ENCODE results near the gene KIAA1671. TPM values are rescaled to one million over a fixed set of nuclear protein-coding genes. Genes with fewer than 3 reads are reported as not detected.
"Not testable (repeated sequence)": the region's sequence is repeated elsewhere in the genome, so short reads cannot be mapped to it uniquely, and the experiment has no call there.

The KIAA1671 gene
- total and polyA plus RNA-seq, 2 of the 4 experiments (the other 2 are of a cell fraction) = 0.02 TPM; not detected in 1

- 100% methylated on average over 1 of the region's 13 CpGs; no CpG with 5 or more reads in 1 of the 2 experiments for WGBS, 2 experiments (ENCODE audit: extremely low coverage in 2 of 2, insufficient read length in 1 of 2)
- Histone ChIP-seq H2AK5ac (ENCODE audit: low read depth, low read length) (no peak overlapping the region), H3K4me3 (ENCODE audit: insufficient read depth, low read depth, low read length) (no peak overlapping the region), H4K8ac (ENCODE audit: low read depth in 2 of 2, low read length in 2 of 2) (no peak overlapping the region), H3K4me2 (ENCODE audit: low read depth, low read length) (no peak overlapping the region), H3K4me1 (ENCODE audit: control insufficient read depth, insufficient read depth, low read length) (no peaks in the 10 kb centered on the region), H3K9me3 (ENCODE audit: control insufficient read depth, insufficient read depth, low read length) (no peaks in the 10 kb centered on the region), H3K9me1 (ENCODE audit: insufficient read depth, low read length) (no peaks in the 10 kb centered on the region), H4K91ac (ENCODE audit: insufficient read depth, low read depth, low read length) (no peak overlapping the region), H3K79me1 (ENCODE audit: low read depth in 1 of 2, low read length in 2 of 2) (no peaks in the 10 kb centered on the region), H4K20me1 (ENCODE audit: insufficient read depth, low read length) (no peaks in the 10 kb centered on the region), H3K18ac (ENCODE audit: low read depth, low read length) (no peak overlapping the region), H3K36me3 (ENCODE audit: control insufficient read depth, insufficient read depth, low read length) (no peaks in the 10 kb centered on the region), H2AFZ (replicated peaks; ENCODE audit: low read length, poor library complexity) (no peak overlapping the region), H2BK5ac (ENCODE audit: low read depth, low read length, poor library complexity, severe bottlenecking) (no peak overlapping the region), H4K5ac (ENCODE audit: low read depth, low read length) (no peak overlapping the region), H3K56ac (ENCODE audit: extremely low read depth, insufficient read depth, low read length) (no peak overlapping the region), H2AK9ac (replicated peaks; ENCODE audit: low read depth, low read length, poor library complexity) (no peak overlapping the region), H2BK20ac (ENCODE audit: low read depth, low read length) (no peak overlapping the region), H3K23ac (ENCODE audit: low read depth, low read length) (no peak overlapping the region), H3K27me3 (ENCODE audit: control insufficient read depth, insufficient read depth, low read length) (no peaks in the 10 kb centered on the region), H2BK120ac (ENCODE audit: low read depth, low read length) (no peak overlapping the region), H3K14ac (replicated peaks; ENCODE audit: low read depth, low read length) (no peak overlapping the region), H3K4ac (ENCODE audit: low read depth, low read length) (no peak overlapping the region), H3K9ac (ENCODE audit: low read depth, low read length) (no peak overlapping the region), H3K27ac (ENCODE audit: insufficient read depth, low read length) (no peak overlapping the region), H2BK15ac (ENCODE audit: low read depth, low read length) (no peak overlapping the region)
- ChIA-PET POLR2A (ENCODE audit: unreplicated experiment) (no interaction called here), CTCF (no interaction called here)
- DNase-seq (no peak), ATAC-seq (ENCODE audit: low read depth) (no peak)
- intact Hi-C loops (cut with micrococcal nuclease) (no loop called here), dilution Hi-C loops (cut with HindIII; ENCODE audit: low sequenced_read_pairs, unreplicated experiment) (no loop called here), in situ Hi-C loops (cut with MboI; ENCODE audit: low sequenced_read_pairs) (no loop called here)
- BruUV-seq (replicated peaks) = no TSS peak
- TF ChIP-seq RFX5 (IDR thresholded peaks at IDR 0.05; ENCODE audit: low read depth, low read length) (no peak), FOS (IDR thresholded peaks at IDR 0.05; ENCODE audit: low read depth, low read length) (no peak), RCOR1 (IDR thresholded peaks at IDR 0.05; ENCODE audit: insufficient replicate concordance, low read length) (no peak), MAFK (IDR thresholded peaks at IDR 0.05; ENCODE audit: low read depth, low read length) (no peak), ELK1 (IDR thresholded peaks at IDR 0.05; ENCODE audit: borderline replicate concordance, low read depth, low read length) (no peak), USF2 (IDR thresholded peaks at IDR 0.05; ENCODE audit: low read depth, low read length) (no peak)
Observed at GRCh38 chr22:25228822-25229221, 276.3 kb downstream of the KIAA1671 start.

GRCh38 chr22:25230760-25231159 lies 278.2 kb downstream of the KIAA1671 start:
- H2AK5ac ChIP-seq (ENCODE audit: low read depth, low read length); dilution Hi-C loops (cut with HindIII; ENCODE audit: low sequenced_read_pairs, unreplicated experiment); BruUV-seq (replicated peaks); H3K4me1 ChIP-seq (ENCODE audit: control insufficient read depth, insufficient read depth, low read length); H3K79me1 ChIP-seq (ENCODE audit: low read depth in 1 of 2, low read length in 2 of 2); H2AFZ ChIP-seq (replicated peaks; ENCODE audit: low read length, poor library complexity); H2BK15ac ChIP-seq (ENCODE audit: low read depth, low read length); H2AK9ac ChIP-seq (replicated peaks; ENCODE audit: low read depth, low read length, poor library complexity); H4K5ac ChIP-seq (ENCODE audit: low read depth, low read length); H4K20me1 ChIP-seq (ENCODE audit: insufficient read depth, low read length); POLR2A ChIA-PET (ENCODE audit: unreplicated experiment); H3K4ac ChIP-seq (ENCODE audit: low read depth, low read length); H3K36me3 ChIP-seq (ENCODE audit: control insufficient read depth, insufficient read depth, low read length); H3K18ac ChIP-seq (ENCODE audit: low read depth, low read length); DNase-seq; H3K56ac ChIP-seq (ENCODE audit: extremely low read depth, insufficient read depth, low read length); H4K8ac ChIP-seq (ENCODE audit: low read depth in 2 of 2, low read length in 2 of 2); H3K23ac ChIP-seq (ENCODE audit: low read depth, low read length); H2BK5ac ChIP-seq (ENCODE audit: low read depth, low read length, poor library complexity, severe bottlenecking); in situ Hi-C loops (cut with MboI; ENCODE audit: low sequenced_read_pairs); H2BK20ac ChIP-seq (ENCODE audit: low read depth, low read length); intact Hi-C loops (cut with micrococcal nuclease); H4K91ac ChIP-seq (ENCODE audit: insufficient read depth, low read depth, low read length); H3K27ac ChIP-seq (ENCODE audit: insufficient read depth, low read length); H3K27me3 ChIP-seq (ENCODE audit: control insufficient read depth, insufficient read depth, low read length); ATAC-seq (ENCODE audit: low read depth); H3K9me1 ChIP-seq (ENCODE audit: insufficient read depth, low read length); H3K4me3 ChIP-seq (ENCODE audit: insufficient read depth, low read depth, low read length); H3K9ac ChIP-seq (ENCODE audit: low read depth, low read length); H2BK120ac ChIP-seq (ENCODE audit: low read depth, low read length); H3K4me2 ChIP-seq (ENCODE audit: low read depth, low read length); H3K9me3 ChIP-seq (ENCODE audit: control insufficient read depth, insufficient read depth, low read length); CTCF ChIA-PET; H3K14ac ChIP-seq (replicated peaks; ENCODE audit: low read depth, low read length): not testable (repeated sequence)
- 0% methylated on average over 1 of the region's 2 CpGs; no CpG with 5 or more reads in 1 of the 2 experiments for WGBS, 2 experiments (ENCODE audit: extremely low coverage in 2 of 2, insufficient read length in 1 of 2)
